GM12865 (cell line): Measurements from ENCODE around the gene KCTD18.

ENCODE experiments used
- DNase-seq: peaks from one replicate; pipeline ENCODE4 v3.0.0; 2010; ENCODE audit warnings: low read depth
- H3K4me3 ChIP-seq: 2 replicates; pipeline ENCODE4 v1.5.1; 2011; ENCODE audit warnings: mild to moderate bottlenecking, low read depth, low read length, control low read depth
- CTCF ChIP-seq: IDR thresholded peaks from 2 replicates; pipeline ENCODE4 v1.5.1; 2011; ENCODE audit warnings: low read length, control low read depth, low read depth, inconsistent platforms; ENCODE audit not compliant: insufficient read depth; ENCODE audit errors: missing control alignments

Gene KCTD18

GRCh38 chr2:200445284-200445683 is 64.6 kb downstream of the KCTD18 start:
- no peak for TF ChIP-seq CTCF
- no peak for DNase-seq
- no peak overlapping the region for H3K4me3 ChIP-seq

DNA sequence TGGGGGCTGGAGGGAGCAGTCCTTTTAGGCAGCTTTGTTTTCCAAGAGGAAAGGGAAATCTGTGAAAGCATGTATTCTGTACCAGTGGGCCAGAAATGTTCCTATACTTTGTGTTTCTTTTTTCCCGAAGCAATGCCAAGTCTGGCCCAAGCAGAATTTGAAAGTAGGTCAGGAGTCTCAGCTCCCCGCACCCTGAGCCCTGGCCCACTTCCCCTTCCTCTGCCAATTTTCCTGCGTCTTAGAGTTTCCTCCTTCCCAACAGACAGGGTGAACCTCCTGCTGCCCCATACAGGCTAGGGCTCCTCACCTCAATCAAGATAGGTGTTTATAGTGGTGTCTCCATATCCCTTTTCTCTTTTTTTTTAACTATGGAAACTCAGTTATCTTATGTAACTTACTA is 65.3 kb downstream of the KCTD18 start:
- TF ChIP-seq CTCF, result no peak
- H3K4me3 ChIP-seq, result no peak overlapping the region
- no peak for DNase-seq

DNA sequence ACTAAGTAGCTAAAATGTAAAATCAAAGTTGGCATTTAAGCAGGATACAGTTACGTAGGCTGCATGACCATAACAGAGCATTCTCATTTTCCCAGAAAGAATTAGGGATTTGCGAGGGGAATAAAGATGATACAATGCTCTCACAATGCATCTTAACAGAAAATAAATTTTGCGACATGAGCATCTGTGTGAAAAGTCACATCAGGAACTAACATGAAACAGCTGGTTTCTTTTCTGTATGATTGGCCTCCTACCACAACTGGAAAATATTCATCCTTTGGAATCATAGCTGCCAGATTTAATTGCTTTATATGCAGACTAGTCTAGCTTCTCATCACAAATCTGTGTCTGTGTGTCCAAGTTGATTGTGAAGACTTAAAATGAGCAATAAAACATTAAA is 66.0 kb downstream of the KCTD18 start:
- no peak for DNase-seq
- no peak overlapping the region for H3K4me3 ChIP-seq
- TF ChIP-seq CTCF, result no peak

DNA sequence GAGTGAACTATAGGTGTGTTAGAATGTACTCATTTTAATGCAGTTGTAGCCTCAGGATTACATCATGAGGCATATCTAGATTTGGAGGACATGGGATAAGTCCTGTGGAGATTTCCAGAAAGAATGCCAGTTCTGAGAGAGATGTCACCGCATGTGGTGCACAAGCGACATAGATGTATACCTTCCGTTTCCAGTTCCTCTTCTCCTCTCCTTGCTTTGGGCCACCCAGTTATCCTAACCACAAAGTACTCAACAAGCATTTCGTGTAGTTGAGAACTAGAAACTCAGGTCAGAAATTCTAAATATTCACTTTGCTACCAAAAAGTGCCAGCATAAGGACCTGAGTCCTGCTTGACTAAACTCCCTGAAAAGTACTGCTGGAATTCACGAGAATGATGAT is 66.5 kb downstream of the KCTD18 start:
- H3K4me3 ChIP-seq, result no peak overlapping the region
- no peak for DNase-seq
- TF ChIP-seq CTCF, result no peak

DNA sequence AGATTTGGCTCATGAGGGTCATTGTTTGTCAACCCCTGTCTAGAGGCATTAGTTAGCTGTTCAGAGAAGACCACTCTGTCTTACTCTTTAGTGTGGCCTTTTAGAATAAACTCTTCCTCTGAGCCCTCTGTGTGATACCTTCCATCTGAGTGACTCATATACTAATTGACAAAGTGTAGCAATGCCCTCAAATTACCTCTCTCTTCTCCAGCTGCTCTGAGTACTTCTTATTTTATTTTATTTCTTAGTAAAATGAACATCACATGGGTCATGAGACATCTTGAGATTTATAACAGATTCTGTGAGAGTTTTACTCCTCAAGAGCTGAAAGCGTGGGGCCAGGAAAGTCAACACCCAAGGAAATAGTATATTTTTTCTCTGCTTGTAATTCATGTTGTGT is 67.4 kb downstream of the KCTD18 start:
- no peak overlapping the region for H3K4me3 ChIP-seq
- no peak for TF ChIP-seq CTCF
- no peak for DNase-seq

GRCh38 chr2:200439981-200440380 is 69.9 kb downstream of the KCTD18 start:
- TF ChIP-seq CTCF, result no peak
- DNase-seq, result no peak

More at GRCh38 chr2:200439981-200440380, 69.9 kb downstream of the KCTD18 start:
- no peak overlapping the region for H3K4me3 ChIP-seq
